Effector memory CD8-positive, alpha-beta T cell (primary cell): ENCODE data around the gene MEIS1.
A peak's percentile ranks its signal among the peaks of the same experiment; 100 is the strongest.

Source experiments
- ATAC-seq: fragments of 150-1000 bp; cut with Tn5 transposase; replicated peaks from 2 replicates; pipeline ENCODE4 v1.10.0; 2021; ENCODE audit warnings: mild to moderate bottlenecking, moderate library complexity
- DNase-seq, 3 experiments: peaks; one replicate each; pipeline ENCODE4 v3.0.0; 2021
- H3K27ac Mint-ChIP-seq, 2 donors: one replicate each; pipeline ENCODE4 v1.8.0; 2022; ENCODE audit warnings: mild to moderate bottlenecking in 2 of 2, mixed read lengths in 2 of 2, moderate library complexity in 2 of 2
- H3K27me3 Mint-ChIP-seq, 2 donors: one replicate each; pipeline ENCODE4 v1.8.0; 2022; ENCODE audit warnings: mixed read lengths in 2 of 2
- H3K36me3 Mint-ChIP-seq: one replicate; pipeline ENCODE4 v1.8.0; 2022; ENCODE audit warnings: mild to moderate bottlenecking, moderate library complexity, mixed read lengths; ENCODE audit not compliant: insufficient read depth
- H3K4me1 Mint-ChIP-seq, 2 donors: one replicate each; pipeline ENCODE4 v1.8.0; 2022; ENCODE audit warnings: low read depth in 2 of 2, mixed read lengths in 2 of 2
- H3K4me3 Mint-ChIP-seq, 2 donors: one replicate each; pipeline ENCODE4 v1.8.0; 2022; ENCODE audit warnings: mild to moderate bottlenecking in 2 of 2, mixed read lengths in 2 of 2, moderate library complexity in 2 of 2
- H3K9me3 Mint-ChIP-seq, 2 donors: one replicate each; pipeline ENCODE4 v1.8.0; 2022; ENCODE audit warnings: mixed read lengths in 2 of 2

Gene MEIS1

GRCh38 chr2:66435963-66436362 lies 1.0 kb downstream of the MEIS1 start:
- Mint-ChIP-seq H3K4me1 (peaks cover 14 to 24% of the 10 kb centered on the region in 2 donors), H3K36me3 (no peaks in the 10 kb centered on the region)

GRCh38 chr2:66436581-66437001 lies 1.7 kb downstream of the MEIS1 start:
- no peaks in the 10 kb centered on the region for H3K9me3 Mint-ChIP-seq
- no peak overlapping the region for H3K4me3 Mint-ChIP-seq

More at GRCh38 chr2:66435963-66436362, 1.0 kb downstream of the MEIS1 start:
- DNase-seq (no peak), ATAC-seq (no peak)
- no peak overlapping the region for H3K27ac Mint-ChIP-seq
- H3K4me3 Mint-ChIP-seq: peak overlapping the region; percentile 79 to 88
- no peaks in the 10 kb centered on the region for H3K9me3 Mint-ChIP-seq
- peaks cover 76 to 77% of the 10 kb centered on the region in 2 donors for H3K27me3 Mint-ChIP-seq

GRCh38 chr2:66437109-66437690 lies 2.3 kb downstream of the MEIS1 start:
- Mint-ChIP-seq H3K9me3 (no peaks in the 10 kb centered on the region), H3K4me1 (peaks cover 14 to 24% of the 10 kb centered on the region in 2 donors), H3K36me3 (no peaks in the 10 kb centered on the region), H3K4me3 (no peak overlapping the region), H3K27me3 (peaks cover 74 to 81% of the 10 kb centered on the region in 2 donors), H3K27ac (no peak overlapping the region)
- DNase-seq (no peak), ATAC-seq (no peak)

More at GRCh38 chr2:66436581-66437001, 1.7 kb downstream of the MEIS1 start:
- Mint-ChIP-seq H3K36me3 (no peaks in the 10 kb centered on the region), H3K27me3 (peaks cover 73 to 79% of the 10 kb centered on the region in 2 donors), H3K27ac (no peak overlapping the region), H3K4me1 (peaks cover 14 to 24% of the 10 kb centered on the region in 2 donors)
- ATAC-seq: no peak
- DNase-seq: no peak

- no peak for DNase-seq
- H3K9me3 Mint-ChIP-seq: no peaks in the 10 kb centered on the region
- no peak overlapping the region for H3K4me3 Mint-ChIP-seq
These were observed 3.0 kb downstream of the MEIS1 start for GRCh38 chr2:66437691-66438497.

GRCh38 chr2:66438498-66438833 lies 3.5 kb downstream of the MEIS1 start:
- no peaks in the 10 kb centered on the region for H3K9me3 Mint-ChIP-seq
- H3K4me3 Mint-ChIP-seq: no peak overlapping the region
- ATAC-seq (no peak), DNase-seq (no peak)
- no peaks in the 10 kb centered on the region for H3K36me3 Mint-ChIP-seq
- no peak overlapping the region for H3K27ac Mint-ChIP-seq
- peaks cover 11 to 19% of the 10 kb centered on the region in 2 donors for H3K4me1 Mint-ChIP-seq
- H3K27me3 Mint-ChIP-seq: peaks cover 61 to 81% of the 10 kb centered on the region in 2 donors

More at GRCh38 chr2:66437691-66438497, 3.0 kb downstream of the MEIS1 start:
- Mint-ChIP-seq H3K27me3 (peaks cover 67 to 81% of the 10 kb centered on the region in 2 donors), H3K27ac (no peak overlapping the region), H3K36me3 (no peaks in the 10 kb centered on the region), H3K4me1 (peaks cover 13 to 20% of the 10 kb centered on the region in 2 donors)
- no peak for ATAC-seq

GRCh38 chr2:66438891-66439811 lies 4.2 kb downstream of the MEIS1 start:
- Mint-ChIP-seq H3K27me3 (peaks cover 62 to 81% of the 10 kb centered on the region in 2 donors), H3K4me1 (peaks cover 10 to 15% of the 10 kb centered on the region in 2 donors), H3K36me3 (no peaks in the 10 kb centered on the region), H3K9me3 (no peaks in the 10 kb centered on the region), H3K27ac (no peak overlapping the region), H3K4me3 (peak overlapping the region in 1 of 2 donors; percentile 22)
- no peak for ATAC-seq
- no peak for DNase-seq

- no peak for DNase-seq
- Mint-ChIP-seq H3K27me3 (peaks cover 54 to 74% of the 10 kb centered on the region in 2 donors), H3K27ac (no peak overlapping the region), H3K9me3 (no peaks in the 10 kb centered on the region), H3K36me3 (no peaks in the 10 kb centered on the region), H3K4me3 (peak overlapping the region in 1 of 2 donors; percentile 40), H3K4me1 (peaks cover 2 to 6% of the 10 kb centered on the region in 2 donors)
- ATAC-seq: no peak
These were observed 5.1 kb downstream of the MEIS1 start for GRCh38 chr2:66439812-66440542.

GRCh38 chr2:66440708-66441497 lies 6.0 kb downstream of the MEIS1 start:
- Mint-ChIP-seq H3K27me3 (peaks cover 44 to 64% of the 10 kb centered on the region in 2 donors), H3K36me3 (no peaks in the 10 kb centered on the region), H3K4me1 (no peaks in the 10 kb centered on the region), H3K27ac (no peak overlapping the region), H3K9me3 (no peaks in the 10 kb centered on the region), H3K4me3 (peak overlapping the region in 1 of 2 donors; percentile 29)
- ATAC-seq (no peak), DNase-seq (no peak)

GRCh38 chr2:66441581-66442320 lies 6.8 kb downstream of the MEIS1 start:
- Mint-ChIP-seq H3K4me1 (no peaks in the 10 kb centered on the region), H3K27me3 (peaks cover 39 to 64% of the 10 kb centered on the region in 2 donors), H3K27ac (no peak overlapping the region), H3K4me3 (no peak overlapping the region), H3K9me3 (no peaks in the 10 kb centered on the region), H3K36me3 (no peaks in the 10 kb centered on the region)
- ATAC-seq (no peak), DNase-seq (no peak)

- no peak overlapping the region for H3K27ac Mint-ChIP-seq
- no peaks in the 10 kb centered on the region for H3K36me3 Mint-ChIP-seq
- ATAC-seq (no peak), DNase-seq (no peak)
- no peaks in the 10 kb centered on the region for H3K4me1 Mint-ChIP-seq
- no peaks in the 10 kb centered on the region for H3K9me3 Mint-ChIP-seq
- H3K4me3 Mint-ChIP-seq: no peak overlapping the region
- H3K27me3 Mint-ChIP-seq: peaks cover 30 to 58% of the 10 kb centered on the region in 2 donors
These were observed 7.7 kb downstream of the MEIS1 start for GRCh38 chr2:66442516-66443185.

- DNase-seq: no peak
- Mint-ChIP-seq H3K27me3 (peaks cover 23 to 51% of the 10 kb centered on the region in 2 donors), H3K36me3 (no peaks in the 10 kb centered on the region), H3K4me3 (no peak overlapping the region), H3K4me1 (no peaks in the 10 kb centered on the region), H3K9me3 (no peaks in the 10 kb centered on the region), H3K27ac (no peak overlapping the region)
- ATAC-seq: no peak
These were observed 8.5 kb downstream of the MEIS1 start for GRCh38 chr2:66443186-66443978.
